Transverse colon (tissue), 4 donors: ENCODE results near the gene ABHD12. TPM values are rescaled to one million over a fixed set of nuclear protein-coding genes. Genes with fewer than 3 reads are reported as not detected.

Experiments used
- DNase-seq: peaks from one replicate; pipeline ENCODE4 v3.0.0-alpha.2; 2019
- H3K27ac ChIP-seq, 4 donors: fragments of 200-600 bp; sonication (generic); 2 replicates each; pipeline ENCODE4 v1.5.1; 2016 to 2018; ENCODE audit warnings: inconsistent platforms in 4 of 4
- H3K27me3 ChIP-seq: fragments of 200-600 bp; sonication (generic); 2 replicates; pipeline ENCODE4 v1.5.1; 2017; ENCODE audit warnings: inconsistent platforms
- H3K36me3 ChIP-seq, 4 donors: fragments of 200-600 bp; sonication (generic); 2 replicates each; pipeline ENCODE4 v1.5.1; 2017 to 2019; ENCODE audit warnings: inconsistent platforms in 4 of 4
- H3K4me1 ChIP-seq, 4 donors: fragments of 200-600 bp; sonication (generic); 2 replicates each; pipeline ENCODE4 v1.5.1; 2017 to 2020; ENCODE audit warnings: inconsistent platforms in 4 of 4
- H3K4me3 ChIP-seq, 4 donors: fragments of 200-600 bp; sonication (generic); 1 replicate in 1 of 4; 2 replicates in 3 of 4; pipeline versions ENCODE4 v1.5.1 to v1.6.1; 2017 to 2019; ENCODE audit warnings: inconsistent platforms in 4 of 4
- H3K9me3 ChIP-seq, 2 donors: fragments of 200-600 bp; sonication (generic); 2 replicates each; pipeline ENCODE4 v1.5.1; 2017 to 2019; ENCODE audit warnings: inconsistent platforms in 2 of 2
- CTCF ChIP-seq, 5 experiments: fragments of 200-600 bp in 3 of 5; fragments of 450-650 bp in 2 of 5; sonication (generic) in 3 of 5; IDR thresholded peaks; 1 replicate in 2 of 5; 2 replicates in 3 of 5; pipeline ENCODE4 v1.5.1; 2016 to 2017; ENCODE audit warnings: antibody characterized with exemption in 5 of 5, inconsistent platforms in 3 of 5, mild to moderate bottlenecking in 2 of 5, moderate library complexity in 1 of 5
- EP300 ChIP-seq: sonication (generic); formaldehyde crosslinking; IDR thresholded peaks from one replicate; pipeline ENCODE4 v1.6.1; 2017; ENCODE audit warnings: antibody characterized with exemption, low read depth
- POLR2A ChIP-seq: fragments of 450-650 bp; IDR thresholded peaks from one replicate; pipeline ENCODE4 v1.6.1; 2016; ENCODE audit warnings: antibody characterized with exemption, mild to moderate bottlenecking, moderate library complexity
- POLR2AphosphoS5 ChIP-seq, 3 donors: sonication (generic); formaldehyde crosslinking; IDR thresholded peaks; one replicate each; pipeline ENCODE4 v1.6.1; 2016; ENCODE audit warnings: antibody characterized with exemption in 3 of 3
- WGBS, 2 donors: methylation state at CpG; one replicate each; pipeline ENCODE4 v1.1.5; 2018; ENCODE audit warnings: low coverage in 1 of 2; 5-methylcytosine and 5-hydroxymethylcytosine counted together
- in situ Hi-C, 4 donors: fragments of 200-750 bp; cut with MboI; loops; one replicate each; pipeline versions ENCODE4 v1.15.0 to v1.15.1; 2017; ENCODE audit warnings: low sequenced_read_pairs in 3 of 4, low pct_ligation_motif_present in 1 of 4, low pct_unique_long_range_greater_than_20kb in 1 of 4
- intact Hi-C: fragments of 100-400 bp; cut with DNase I; formaldehyde crosslinking; loops from one replicate; pipeline ENCODE4 v1.15.1; 2023; ENCODE audit warnings: low total_unique reads
- total RNA-seq, 4 donors: library from RNA; depleted of rRNA; stranded (reverse); fragments of >200 nt; gene quantifications; one replicate each; pipeline ENCODE4 v1.1.0, GENCODE V29; 2016

The ABHD12 gene
- total RNA-seq, 4 donors from 2014 or later = 67.3 to 103 (median 73.4) TPM

GRCh38 chr20:25317351-25318075, 73.1 kb downstream of the ABHD12 start:
- DNase-seq = no peak
- intact Hi-C loops = no loop called here
- WGBS, 2 donors = 75 to 95% methylated on average over 8 to 17 of the region's 17 CpGs
- peaks cover 0 to 13% (median 6%) of the 10 kb centered on the region in 4 donors for H3K4me1 ChIP-seq
- H3K27me3 ChIP-seq = no peaks in the 10 kb centered on the region
- H3K4me3 ChIP-seq = no peak overlapping the region
- H3K9me3 ChIP-seq = no peaks in the 10 kb centered on the region
- H3K36me3 ChIP-seq = no peaks in the 10 kb centered on the region
- TF ChIP-seq POLR2AphosphoS5 (IDR thresholded peaks at IDR 0.05) (no peak), CTCF (IDR thresholded peaks at IDR 0.05) (no peak), POLR2A (no peak), EP300 (no peak)
- peak overlapping the region; percentile 14 to 63 (median 44) for H3K27ac ChIP-seq
- in situ Hi-C loops = no loop called here

GRCh38 chr20:25316506-25317190, 74.0 kb downstream of the ABHD12 start:
- Histone ChIP-seq H3K36me3 (no peaks in the 10 kb centered on the region), H3K9me3 (no peaks in the 10 kb centered on the region), H3K4me1 (peaks cover 0 to 16% (median 6%) of the 10 kb centered on the region in 4 donors), H3K27me3 (no peaks in the 10 kb centered on the region), H3K4me3 (no peak overlapping the region), H3K27ac (no peak overlapping the region)
- DNase-seq = peak; percentile 5
- 87 to 92% methylated on average over 3 to 11 of the region's 11 CpGs for WGBS, 2 donors
- in situ Hi-C loops = no loop called here
- intact Hi-C loops = no loop called here
- TF ChIP-seq POLR2A (no peak), POLR2AphosphoS5 (IDR thresholded peaks at IDR 0.05) (no peak), CTCF (IDR thresholded peaks at IDR 0.05) (no peak), EP300 (no peak)

GRCh38 chr20:25315418-25316210, 75.0 kb downstream of the ABHD12 start:
- Histone ChIP-seq H3K27ac (no peak overlapping the region), H3K4me1 (peaks cover 10 to 22% (median 16%) of the 10 kb centered on the region in 4 donors), H3K9me3 (no peaks in the 10 kb centered on the region), H3K4me3 (no peak overlapping the region), H3K36me3 (no peaks in the 10 kb centered on the region), H3K27me3 (no peaks in the 10 kb centered on the region)
- TF ChIP-seq POLR2A (no peak), EP300 (no peak), POLR2AphosphoS5 (IDR thresholded peaks at IDR 0.05) (no peak), CTCF (IDR thresholded peaks at IDR 0.05) (no peak)
- in situ Hi-C loops (no loop called here), intact Hi-C loops (no loop called here)
- DNase-seq = peak; percentile 5
- WGBS, 2 donors = 83 to 85% methylated on average over 1 to 8 of the region's 8 CpGs
